CD1c-positive myeloid dendritic cell (primary cell): ENCODE data around the gene PAK1IP1.
"Not testable (repeated sequence)": the region's sequence is repeated elsewhere in the genome, so short reads cannot be mapped to it uniquely, and the experiment has no call there.

ENCODE experiments used
- DNase-seq: peaks from one replicate; pipeline ENCODE4 v3.0.0-alpha.2; 2016; ENCODE audit errors: extremely low spot score

PAK1IP1 gene

GRCh38 chr6:10741643-10742042 lies 46.9 kb downstream of the PAK1IP1 start:
- DNase-seq: not testable (repeated sequence)

GRCh38 chr6:10742251-10742650 lies 47.5 kb downstream of the PAK1IP1 start:
- no peak for DNase-seq

GRCh38 chr6:10743515-10743914 lies 48.7 kb downstream of the PAK1IP1 start:
- DNase-seq: no peak

- no peak for DNase-seq
Measured at GRCh38 chr6:10745116-10745515, 50.3 kb downstream of the PAK1IP1 start.

GRCh38 chr6:10746915-10747250 lies 52.1 kb downstream of the PAK1IP1 start:
- DNase-seq: no peak

- peak; percentile 100 for DNase-seq
Measured at GRCh38 chr6:10747251-10747972, 52.6 kb downstream of the PAK1IP1 start, which contains the start of gene TMEM14B. Gene TMEM14B, plus strand, starts transcription at chr6:10747805. Its CDS starts 1,441 bp downstream, at chr6:10749246.

- no peak for DNase-seq
Measured at GRCh38 chr6:10749734-10750133, 55.0 kb downstream of the PAK1IP1 start.

GRCh38 chr6:10750568-10750967 lies 55.8 kb downstream of the PAK1IP1 start:
- DNase-seq: not testable (repeated sequence)

- not testable (repeated sequence) for DNase-seq
Measured at GRCh38 chr6:10751757-10752156, 57.0 kb downstream of the PAK1IP1 start.

- DNase-seq: no peak
Measured at GRCh38 chr6:10756085-10756484, 61.3 kb downstream of the PAK1IP1 start.
